HG02798 (cell line): Measurements from ENCODE around the gene ZNF212.
"Not testable (repeated sequence)": the region's sequence is repeated elsewhere in the genome, so short reads cannot be mapped to it uniquely, and the experiment has no call there.

Experiments used
- ATAC-seq: cut with Tn5 transposase; IDR thresholded peaks from one replicate; pipeline ENCODE4 v1.9.1; 2021; ENCODE audit warnings: mild to moderate bottlenecking; ENCODE audit not compliant: unreplicated experiment, poor library complexity

The ZNF212 gene

DNA sequence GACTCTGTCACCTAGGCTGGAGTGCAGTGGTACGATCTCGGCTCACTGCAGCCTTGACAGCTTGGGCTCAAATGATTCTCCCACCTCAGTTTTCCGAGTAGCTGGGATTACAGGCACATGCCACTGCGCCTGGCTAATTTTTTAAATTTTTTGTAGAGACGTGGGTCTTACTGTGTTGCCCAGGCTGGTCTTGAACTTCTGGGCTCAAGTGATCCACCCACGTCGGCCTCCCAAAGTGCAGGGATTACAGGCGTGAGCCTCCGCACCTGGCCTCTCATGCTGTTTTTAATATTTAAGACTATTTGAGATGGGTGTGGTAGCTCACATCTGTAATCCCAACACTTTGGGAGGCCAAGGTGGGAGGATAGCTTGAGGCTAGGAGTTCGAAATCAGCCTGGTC lies 12.1 kb downstream of the ZNF212 start:
- ATAC-seq: not testable (repeated sequence)

DNA sequence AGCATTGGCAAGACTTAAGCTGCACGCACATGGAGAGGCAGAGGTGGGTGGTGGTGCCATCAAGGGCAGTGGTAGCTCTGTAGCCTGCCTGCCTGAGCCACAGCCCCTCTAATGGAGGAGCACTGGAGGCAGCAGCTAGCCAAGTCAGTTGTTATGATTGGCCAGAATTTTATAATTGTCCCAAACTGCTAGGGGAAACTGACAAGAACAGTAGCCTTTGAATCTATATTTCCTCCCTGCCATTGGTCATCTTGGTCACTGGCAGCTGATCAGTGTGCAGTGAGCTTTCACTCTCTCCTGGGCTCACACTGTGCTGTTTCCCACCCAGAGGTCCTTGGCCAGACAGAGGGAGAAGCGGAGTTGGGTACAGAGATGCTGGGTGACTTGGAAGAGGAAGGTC lies 12.9 kb downstream of the ZNF212 start:
- ATAC-seq: no peak

DNA sequence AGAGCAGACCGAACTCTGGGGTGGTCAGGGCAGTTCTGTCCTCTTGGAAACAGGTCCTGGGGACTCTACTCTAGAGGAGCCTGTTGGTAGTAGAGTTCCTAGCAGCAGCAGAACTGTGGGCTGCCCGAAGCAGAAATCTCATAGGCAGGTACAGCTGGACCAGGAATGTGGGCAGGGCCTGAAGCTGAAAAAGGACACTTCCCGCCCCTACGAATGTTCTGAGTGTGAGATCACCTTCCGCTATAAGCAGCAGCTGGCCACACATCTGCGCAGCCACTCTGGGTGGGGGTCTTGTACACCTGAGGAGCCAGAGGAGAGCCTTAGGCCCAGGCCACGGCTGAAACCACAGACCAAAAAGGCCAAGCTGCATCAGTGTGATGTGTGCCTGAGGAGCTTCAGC lies 14.2 kb downstream of the ZNF212 start:
- ATAC-seq: no peak

DNA sequence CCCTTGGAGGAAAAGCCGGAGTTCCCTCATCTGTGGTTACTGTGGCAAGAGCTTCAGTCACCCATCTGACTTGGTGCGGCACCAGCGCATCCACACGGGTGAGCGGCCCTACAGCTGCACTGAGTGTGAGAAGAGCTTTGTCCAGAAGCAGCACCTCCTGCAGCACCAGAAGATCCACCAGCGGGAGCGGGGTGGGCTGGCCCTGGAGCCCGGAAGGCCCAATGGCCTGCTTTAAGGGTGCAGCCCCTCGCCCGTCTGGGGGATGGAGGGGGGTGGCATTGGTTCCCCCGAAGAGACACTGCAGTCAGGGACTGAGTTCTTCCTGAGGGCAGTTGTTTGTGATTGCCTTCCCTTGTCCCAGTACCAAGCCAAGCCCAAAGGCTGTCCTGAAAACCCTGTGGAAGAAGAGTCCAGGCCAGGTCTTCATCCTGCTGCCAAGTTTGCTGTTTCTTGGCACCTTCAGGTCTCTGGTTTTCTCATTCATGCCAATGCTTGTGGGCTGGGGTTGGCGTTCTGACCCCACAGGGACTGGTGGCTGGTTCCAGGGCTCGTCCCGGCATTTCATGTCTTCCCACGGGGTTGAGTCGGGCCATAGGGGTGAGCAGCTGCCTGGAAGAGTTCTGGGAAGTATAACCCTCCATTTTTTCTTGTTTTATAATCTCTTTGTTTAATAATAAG lies 14.9 kb downstream of the ZNF212 start:
- no peak for ATAC-seq

DNA sequence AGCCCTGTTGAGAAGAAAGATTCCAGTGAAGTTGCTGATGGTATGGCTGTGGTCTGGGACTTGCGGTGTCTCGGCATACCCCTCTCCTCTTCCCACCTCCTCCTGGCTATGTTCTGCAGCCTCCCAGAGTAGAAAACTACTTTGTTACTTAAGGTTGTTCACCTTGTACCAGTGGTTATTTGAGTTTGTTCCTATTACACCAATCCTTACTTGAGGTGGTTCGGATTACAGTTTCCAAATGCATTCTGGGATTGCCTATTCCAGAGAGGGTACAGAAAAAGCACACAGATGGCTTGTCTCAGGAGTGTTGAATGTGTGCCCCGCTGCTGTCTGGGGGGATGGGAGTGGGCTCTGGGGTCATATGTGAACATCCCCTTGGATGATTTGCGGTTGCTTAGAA lies 15.7 kb downstream of the ZNF212 start:
- no peak for ATAC-seq

DNA sequence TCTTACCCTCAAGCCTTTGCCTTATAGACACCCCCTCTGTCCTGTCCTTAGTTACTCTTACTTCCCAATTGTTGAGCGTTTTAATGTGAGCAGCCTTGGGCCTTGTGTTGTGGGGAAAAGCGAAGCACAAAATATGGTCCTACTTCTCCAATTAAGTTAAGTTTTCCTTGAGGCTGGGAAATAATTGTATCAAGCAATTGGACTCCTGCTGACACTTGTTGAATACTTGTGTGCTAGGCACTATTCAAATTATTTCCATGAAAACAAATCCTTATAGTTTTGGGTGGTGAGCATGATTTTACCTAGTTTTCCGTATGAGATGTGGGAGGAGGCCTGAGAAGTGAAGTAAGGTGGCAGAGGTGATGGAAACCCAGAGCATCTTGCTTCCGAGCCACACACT lies 17.1 kb downstream of the ZNF212 start:
- ATAC-seq: no peak

DNA sequence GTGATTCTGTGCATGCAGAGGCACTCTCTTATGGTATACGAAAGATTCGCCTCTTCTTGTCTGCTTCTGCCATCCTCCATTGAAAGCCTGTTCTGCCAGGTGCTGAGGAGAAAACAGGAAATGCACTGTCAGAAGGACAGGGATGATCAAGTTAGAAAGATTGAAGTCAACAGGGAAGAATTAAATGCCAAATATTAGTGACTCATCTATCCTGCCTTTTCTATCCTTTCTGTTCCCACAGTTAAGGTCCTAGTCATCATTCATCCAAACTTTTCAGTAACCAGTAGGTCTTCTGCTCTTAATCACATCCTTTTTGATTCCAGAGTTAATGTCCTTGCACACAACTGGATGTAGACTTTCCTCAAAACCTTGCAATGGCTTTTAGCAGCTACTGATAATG lies 17.7 kb downstream of the ZNF212 start:
- ATAC-seq: no peak

DNA sequence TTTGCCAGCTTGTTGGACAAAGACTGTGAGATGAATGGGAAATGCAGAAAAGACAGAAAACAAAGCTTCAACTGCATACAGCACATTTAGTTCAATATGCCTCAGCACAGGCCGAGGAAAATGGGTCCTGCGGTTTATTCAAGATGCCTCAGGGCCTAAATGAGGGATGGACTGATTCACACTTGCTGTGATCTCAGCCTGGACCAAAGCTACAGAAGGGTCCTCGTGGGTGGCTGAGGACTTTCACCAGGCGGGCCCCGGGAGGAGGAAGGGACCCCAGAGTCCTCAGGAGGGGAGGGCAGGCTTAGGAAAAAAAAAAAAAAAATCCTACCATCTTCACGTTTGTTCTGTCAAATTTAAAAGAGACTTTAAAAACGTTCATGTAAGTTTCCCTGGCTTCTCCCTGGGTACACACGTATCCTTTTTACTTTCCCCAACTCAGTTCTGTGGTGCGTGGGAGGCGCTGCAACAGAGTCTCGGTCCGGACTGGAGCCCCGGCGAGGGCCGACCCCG lies 21.9 kb downstream of the ZNF212 start:
- ATAC-seq: peak; percentile 8

DNA sequence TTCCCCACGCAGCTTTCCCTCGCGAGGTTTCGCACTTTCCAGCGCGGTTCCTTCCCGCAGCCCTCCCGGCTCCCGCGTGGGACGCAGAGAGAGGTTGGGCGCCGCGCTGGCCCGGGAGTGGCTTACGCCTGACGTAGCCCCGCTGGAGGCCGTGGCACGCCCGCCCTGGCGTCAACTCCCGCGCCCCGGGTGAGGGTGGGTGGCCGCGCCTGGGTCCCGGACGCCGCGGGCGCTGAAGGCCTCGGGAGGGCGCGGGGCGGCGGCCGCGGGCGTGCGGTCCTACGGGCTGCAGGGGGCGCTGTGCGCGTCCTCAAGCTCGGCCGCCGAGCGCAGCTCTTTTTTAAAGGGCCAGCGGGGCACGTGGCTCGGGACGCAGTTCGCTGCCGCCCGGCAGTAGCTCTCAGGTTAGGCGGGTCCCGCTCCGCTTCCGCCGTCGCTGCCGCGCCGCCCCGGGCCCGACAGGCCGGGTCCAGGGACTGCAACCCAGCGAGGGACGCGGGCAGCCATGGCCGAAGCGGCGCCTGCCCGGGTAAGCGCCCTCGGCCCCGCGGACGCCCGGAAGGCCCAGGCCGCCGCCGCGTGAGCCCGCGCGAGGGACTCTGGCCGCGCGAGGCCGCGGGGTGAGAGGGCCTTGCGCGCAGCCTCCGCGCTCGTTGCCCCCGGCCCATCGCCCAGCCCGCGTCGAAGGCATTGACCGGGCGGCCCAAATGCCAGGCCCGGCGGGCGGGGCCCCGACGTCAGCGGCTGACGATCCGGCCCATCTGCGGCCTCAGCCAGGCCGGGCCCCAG lies 22.6 kb downstream of the ZNF212 start, which contains the start of gene ZNF783:
TSS of gene ZNF783 (plus strand) at position 368 of the 789 bp plus-strand sequence. CDS start at position 506, 138 bp downstream.
- ATAC-seq: peak; percentile 92

DNA sequence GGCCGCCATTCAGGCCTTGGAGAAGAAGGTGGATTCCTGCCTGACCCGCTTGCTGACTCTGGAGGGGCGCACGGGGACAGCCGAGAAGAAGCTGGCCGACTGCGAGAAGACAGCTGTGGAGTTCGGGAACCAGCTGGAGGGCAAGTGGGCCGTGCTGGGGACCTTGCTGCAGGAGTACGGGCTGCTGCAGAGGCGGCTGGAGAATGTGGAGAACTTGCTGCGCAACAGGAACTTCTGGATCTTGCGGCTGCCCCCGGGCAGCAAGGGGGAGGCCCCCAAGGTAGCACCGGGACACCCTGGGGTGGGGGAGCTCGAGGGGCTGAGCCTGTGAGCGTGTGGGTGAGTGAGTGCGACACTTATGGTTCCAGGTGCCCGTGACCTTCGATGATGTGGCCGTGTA lies 27.0 kb downstream of the ZNF212 start:
- ATAC-seq: no peak

DNA sequence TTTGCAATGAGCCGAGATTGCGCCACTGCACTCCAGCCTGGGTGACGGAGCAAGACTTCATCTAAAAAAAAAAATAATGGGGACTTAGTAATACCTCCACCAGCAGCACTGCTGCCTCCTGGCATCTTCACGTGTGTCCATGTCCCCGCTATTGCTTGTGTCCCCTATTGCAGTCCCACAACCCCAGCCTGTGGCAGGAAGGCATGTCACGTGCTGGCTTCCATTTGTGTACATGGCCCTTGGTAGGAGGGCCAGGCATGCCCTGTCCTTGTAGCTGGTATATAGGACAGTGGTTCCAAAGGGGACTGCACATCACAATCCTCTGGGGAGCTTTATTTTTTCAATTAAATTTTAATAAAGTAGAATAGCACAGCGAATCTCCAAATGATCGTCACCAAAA lies 28.3 kb downstream of the ZNF212 start:
- ATAC-seq: no peak

DNA sequence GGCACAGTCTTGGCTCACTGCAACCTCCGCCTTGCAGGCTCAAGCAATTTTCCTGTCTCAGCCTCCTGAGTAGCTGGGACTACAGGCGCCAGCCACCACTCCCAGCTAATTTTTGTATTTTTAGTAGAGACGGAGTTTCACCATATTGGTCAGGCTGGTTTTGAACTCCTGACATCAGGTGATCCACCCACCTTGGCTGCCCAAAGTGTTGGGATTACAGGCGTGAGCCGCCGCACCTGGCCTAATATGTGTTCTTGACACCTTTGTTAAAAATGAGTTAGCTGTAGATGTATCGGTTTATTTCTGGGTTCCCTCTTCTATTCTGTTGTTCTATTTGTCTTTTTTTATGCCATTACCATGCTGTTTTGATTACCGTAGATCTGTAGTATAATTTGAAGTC lies 35.0 kb downstream of the ZNF212 start:
- not testable (repeated sequence) for ATAC-seq

DNA sequence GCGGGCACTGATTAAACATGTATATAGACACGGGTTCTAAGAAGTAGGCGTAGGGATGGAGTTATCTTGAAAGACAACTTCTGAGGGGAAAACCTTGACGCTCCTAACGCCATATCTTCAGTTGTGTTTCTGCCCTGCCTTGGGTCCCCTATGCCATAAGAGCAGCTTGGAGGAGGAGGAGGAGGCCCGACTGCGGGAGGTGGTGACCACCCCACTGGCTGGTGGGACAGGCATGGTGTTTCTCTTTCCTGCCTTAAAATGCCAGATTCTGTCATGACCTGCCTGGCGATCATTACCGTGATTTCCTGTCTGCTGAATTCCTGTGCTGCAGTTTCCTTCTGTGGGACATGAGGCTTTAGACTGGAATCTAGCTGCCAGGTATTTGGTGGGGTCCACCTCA lies 38.4 kb downstream of the ZNF212 start:
- ATAC-seq: no peak

DNA sequence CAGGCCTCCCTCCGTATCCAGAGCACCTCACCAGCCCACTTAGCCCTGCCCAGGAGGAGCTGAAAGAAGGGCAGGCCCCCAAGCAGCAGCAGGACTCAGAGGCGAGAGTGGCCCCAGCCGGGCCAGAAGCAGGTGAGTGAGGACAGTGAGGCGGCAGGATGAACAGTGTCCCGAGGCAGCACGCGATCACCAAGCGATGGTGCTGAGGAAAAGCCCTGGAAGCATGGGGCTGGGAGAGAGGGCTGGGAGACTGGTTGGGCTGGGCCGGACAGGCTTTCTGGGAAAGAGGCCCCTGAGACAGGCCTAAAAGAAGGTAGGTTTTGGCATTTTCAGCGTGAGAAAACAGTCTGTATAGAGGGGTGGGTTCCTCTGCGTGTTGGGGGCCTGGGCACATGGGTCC lies 38.9 kb downstream of the ZNF212 start:
- ATAC-seq: no peak

DNA sequence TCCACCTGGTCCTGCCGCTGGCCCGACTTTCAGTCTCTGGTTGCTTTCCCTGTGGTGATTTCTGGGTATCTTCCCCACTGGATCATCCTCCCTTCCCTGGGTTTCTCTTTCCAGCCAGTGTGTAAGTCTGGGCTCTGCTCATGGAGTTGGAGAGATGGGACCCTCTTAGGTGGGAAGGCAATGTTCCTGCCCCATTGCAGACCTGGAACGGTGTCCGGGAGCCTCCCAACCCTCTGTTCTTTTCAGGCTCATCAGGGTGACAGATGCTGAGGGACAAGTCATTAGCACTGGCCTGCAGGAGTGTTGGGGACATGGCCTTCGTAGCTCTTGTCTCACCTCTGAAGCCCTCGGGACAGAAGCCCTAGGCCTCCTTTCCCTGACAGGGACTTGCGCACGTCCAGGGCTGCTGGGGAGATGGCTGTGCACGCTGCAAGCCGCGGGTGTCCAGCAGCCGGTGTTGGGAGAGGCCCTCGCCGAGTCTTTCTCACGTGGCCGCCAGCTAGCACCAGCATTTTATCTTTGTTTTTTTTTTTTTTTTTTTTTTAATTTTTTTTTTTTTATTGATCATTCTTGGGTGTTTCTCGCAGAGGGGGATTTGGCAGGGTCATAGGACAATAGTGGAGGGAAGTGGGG lies 39.8 kb downstream of the ZNF212 start:
- no peak for ATAC-seq

DNA sequence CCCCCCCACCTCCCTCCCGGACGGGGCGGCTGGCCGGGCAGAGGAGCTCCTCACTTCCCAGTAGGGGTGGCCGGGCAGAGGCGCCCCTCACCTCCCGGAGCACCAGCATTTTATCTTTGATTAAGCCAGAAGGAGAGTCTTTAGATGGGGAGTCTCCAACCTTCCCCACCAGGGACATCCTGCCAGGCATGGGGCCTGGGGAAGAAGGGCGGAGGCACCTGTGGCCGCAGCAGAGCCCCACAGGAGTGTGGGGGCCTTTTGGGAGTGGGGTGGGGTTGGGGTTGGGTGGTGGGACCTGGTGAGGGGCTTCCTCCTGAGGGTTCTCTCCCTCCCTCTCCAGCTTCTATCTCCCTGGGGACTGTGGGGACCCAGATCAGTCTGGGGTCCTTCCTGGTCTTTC lies 40.7 kb downstream of the ZNF212 start:
- ATAC-seq: no peak

DNA sequence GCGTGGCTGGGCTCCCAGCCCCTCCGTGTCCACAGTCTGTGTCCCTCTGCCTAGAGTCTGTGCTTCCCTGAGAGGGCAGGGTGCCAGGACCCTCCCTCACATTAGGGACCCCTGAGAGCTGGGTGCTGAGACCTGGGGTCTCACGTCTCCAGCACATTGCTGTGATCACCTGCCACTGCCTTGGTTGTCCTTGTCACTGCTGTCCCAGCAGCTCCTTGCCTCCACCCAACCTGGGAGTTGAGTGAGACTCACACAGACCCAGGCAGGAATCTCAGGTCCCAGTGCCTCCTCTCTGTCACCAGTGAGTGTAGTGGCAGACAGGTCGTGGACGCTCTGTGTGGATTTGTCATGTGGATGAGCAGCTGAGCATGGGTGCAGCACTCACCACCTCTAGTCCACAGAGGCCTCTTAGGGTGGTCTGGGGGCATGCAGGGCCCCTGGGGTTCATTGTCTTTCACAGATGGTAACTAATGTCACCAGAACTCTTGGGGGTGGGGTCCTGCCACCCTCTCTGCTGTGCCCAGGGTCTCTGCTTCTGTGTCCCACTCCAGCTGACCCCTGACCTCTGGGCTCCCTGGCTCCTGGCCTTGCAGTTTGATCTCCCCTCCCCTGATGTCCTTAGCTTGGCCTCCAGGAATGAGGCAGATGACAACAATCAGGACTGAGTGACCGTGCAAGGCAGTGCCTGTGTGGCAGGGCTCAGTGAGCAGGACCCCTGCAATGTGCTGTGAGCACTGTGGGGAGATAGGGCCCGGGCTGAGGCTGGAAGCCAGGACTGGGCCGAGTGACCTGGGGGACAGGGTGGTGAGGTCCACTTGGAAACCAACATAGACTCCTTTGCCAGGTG lies 41.4 kb downstream of the ZNF212 start:
- no peak for ATAC-seq

DNA sequence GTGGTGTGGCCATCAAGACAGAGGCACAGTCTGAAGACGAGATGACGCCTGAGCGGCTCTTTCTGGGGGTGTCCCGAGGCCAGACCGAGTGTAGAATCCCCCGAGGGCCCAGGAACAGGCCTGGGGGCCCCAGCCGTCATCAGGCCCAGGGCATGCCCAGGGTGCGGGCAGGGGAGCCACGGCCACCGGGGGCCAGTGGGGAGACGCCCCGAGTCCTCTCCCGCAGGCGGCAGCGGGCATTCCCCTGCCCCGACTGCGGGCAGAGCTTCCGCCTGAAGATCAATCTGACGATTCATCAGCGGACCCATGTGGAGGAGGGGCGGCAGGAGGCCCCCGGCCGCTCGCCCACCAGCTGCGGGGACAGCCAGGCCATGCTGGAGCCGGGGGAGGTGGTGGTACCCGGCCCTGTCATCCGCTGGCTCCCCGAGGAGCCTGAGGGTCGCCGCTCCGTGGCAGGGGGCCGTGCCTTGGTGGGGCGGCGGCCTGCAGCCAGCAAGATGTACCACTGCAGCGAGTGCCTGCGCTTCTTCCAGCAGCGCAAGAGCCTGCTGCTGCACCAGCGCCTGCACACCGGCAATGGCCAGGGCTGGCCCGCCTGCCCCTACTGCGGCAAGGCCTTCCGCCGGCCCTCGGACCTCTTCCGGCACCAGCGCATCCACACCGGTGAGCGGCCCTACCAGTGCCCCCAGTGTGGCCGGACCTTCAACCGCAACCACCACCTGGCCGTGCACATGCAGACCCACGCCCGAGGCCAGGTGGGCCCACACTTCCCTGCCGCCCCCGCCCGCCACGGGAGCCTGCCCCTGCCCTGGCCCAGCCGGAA lies 42.3 kb downstream of the ZNF212 start:
- no peak for ATAC-seq

DNA sequence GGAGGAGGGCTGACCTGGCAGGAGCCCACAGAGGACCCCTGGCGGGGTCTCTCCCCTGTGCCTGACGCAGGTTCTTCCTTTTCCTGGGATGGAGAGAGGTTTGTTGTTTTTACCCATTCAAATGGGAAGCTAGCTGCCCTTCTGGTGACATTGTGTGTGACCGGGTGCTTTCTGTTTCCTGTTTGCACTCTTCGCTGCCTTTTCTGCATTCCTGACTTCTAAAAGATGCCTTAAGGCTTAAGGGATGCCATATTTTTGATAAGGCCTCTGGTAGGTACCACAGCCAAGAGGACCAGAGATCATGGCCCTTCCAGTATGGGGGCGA lies 42.8 kb downstream of the ZNF212 start:
- no peak for ATAC-seq

DNA sequence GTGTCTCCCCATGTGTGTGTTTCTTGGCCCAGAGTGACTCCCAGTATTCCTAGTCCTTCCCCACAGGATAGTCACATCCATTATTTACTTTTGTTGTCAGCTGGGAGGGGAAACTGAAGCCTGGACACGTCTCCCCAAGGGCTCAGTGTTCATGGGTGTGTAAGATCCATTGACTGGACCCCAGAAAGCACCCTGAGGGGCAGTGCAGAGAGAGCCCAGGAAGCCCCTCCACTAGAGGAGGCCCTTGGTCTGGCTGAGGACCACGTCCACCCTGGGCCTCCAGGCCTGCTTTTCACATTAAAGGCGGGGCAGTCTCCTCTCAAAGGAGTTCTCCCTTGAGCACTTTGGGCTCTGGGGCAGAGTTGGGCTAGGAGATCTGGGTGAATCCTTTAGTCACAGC lies 43.9 kb downstream of the ZNF212 start:
- no peak for ATAC-seq
